ENCODE measurements around the gene C11orf91. TPM values are rescaled to one million over a fixed set of nuclear protein-coding genes. Genes with fewer than 3 reads are reported as not detected.

C11orf91 gene
- total and polyA plus RNA-seq, 2 of the 4 experiments (the other 2 are of a cell fraction) = 0.10 TPM; not detected in 1

DNA sequence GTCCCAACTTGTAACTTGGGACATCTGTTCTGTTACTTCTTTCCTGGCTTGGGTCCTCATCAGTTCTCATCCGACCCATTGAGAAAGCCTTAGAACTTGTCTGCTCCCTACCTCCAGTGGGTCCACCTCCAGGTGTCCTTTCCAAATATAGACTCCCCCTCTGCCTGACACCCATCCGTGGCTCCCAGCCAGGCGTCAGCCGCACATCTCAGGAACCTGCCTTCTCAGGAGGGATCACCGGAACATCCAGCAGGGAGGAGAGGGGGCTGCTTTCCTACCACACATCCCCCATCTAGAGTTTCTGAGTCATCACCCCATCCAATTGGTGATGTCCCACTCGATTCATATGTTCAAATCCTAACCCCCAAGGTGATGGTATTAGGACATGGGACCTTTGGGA, 36.5 kb downstream of the C11orf91 start:
- H4K91ac ChIP-seq (ENCODE audit: insufficient read depth, low read depth, low read length) = no peak overlapping the region
- H3K9me3 ChIP-seq (ENCODE audit: control insufficient read depth, insufficient read depth, low read length) = no peaks in the 10 kb centered on the region
- H3K9me1 ChIP-seq (ENCODE audit: insufficient read depth, low read length) = no peaks in the 10 kb centered on the region; the same call in 1 of the 2 replicates
- BruUV-seq (replicated peaks) = no TSS peak
- intact Hi-C loops (cut with micrococcal nuclease) (no loop called here), in situ Hi-C loops (cut with MboI; ENCODE audit: low sequenced_read_pairs) (no loop called here), dilution Hi-C loops (cut with HindIII; ENCODE audit: low sequenced_read_pairs, unreplicated experiment) (no loop called here)
- no peak for TF ChIP-seq FOS (IDR thresholded peaks at IDR 0.05; ENCODE audit: low read depth, low read length)
- no peak for TF ChIP-seq RCOR1 (IDR thresholded peaks at IDR 0.05; ENCODE audit: insufficient replicate concordance, low read length)
- TF ChIP-seq POLR2A (IDR thresholded peaks at IDR 0.05; ENCODE audit: low read depth, low read length) = no peak
- TF ChIP-seq MXI1 (IDR thresholded peaks at IDR 0.05; ENCODE audit: borderline replicate concordance, low read depth, low read length) = no peak
- no peak for TF ChIP-seq RAD21 (IDR thresholded peaks at IDR 0.05; ENCODE audit: low read length)
- TF ChIP-seq, protein P1, sequence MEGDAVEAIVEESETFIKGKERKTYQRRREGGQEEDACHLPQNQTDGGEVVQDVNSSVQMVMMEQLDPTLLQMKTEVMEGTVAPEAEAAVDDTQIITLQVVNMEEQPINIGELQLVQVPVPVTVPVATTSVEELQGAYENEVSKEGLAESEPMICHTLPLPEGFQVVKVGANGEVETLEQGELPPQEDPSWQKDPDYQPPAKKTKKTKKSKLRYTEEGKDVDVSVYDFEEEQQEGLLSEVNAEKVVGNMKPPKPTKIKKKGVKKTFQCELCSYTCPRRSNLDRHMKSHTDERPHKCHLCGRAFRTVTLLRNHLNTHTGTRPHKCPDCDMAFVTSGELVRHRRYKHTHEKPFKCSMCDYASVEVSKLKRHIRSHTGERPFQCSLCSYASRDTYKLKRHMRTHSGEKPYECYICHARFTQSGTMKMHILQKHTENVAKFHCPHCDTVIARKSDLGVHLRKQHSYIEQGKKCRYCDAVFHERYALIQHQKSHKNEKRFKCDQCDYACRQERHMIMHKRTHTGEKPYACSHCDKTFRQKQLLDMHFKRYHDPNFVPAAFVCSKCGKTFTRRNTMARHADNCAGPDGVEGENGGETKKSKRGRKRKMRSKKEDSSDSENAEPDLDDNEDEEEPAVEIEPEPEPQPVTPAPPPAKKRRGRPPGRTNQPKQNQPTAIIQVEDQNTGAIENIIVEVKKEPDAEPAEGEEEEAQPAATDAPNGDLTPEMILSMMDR (conservative IDR thresholded peaks at IDR 0.05; ENCODE audit: low read depth, low read length) = no peak
- no peak overlapping the region for H3K9ac ChIP-seq (ENCODE audit: low read depth, low read length)
- H4K20me1 ChIP-seq (ENCODE audit: insufficient read depth, low read length) = no peaks in the 10 kb centered on the region
- ATAC-seq (ENCODE audit: low read depth) (no peak), DNase-seq (no peak)
- H3K56ac ChIP-seq (ENCODE audit: extremely low read depth, insufficient read depth, low read length) = no peak overlapping the region
- H4K8ac ChIP-seq (ENCODE audit: low read depth in 2 of 2, low read length in 2 of 2) = no peak overlapping the region
- ChIA-PET CTCF (no interaction called here), POLR2A (ENCODE audit: unreplicated experiment) (no interaction called here)
- H2AFZ ChIP-seq (replicated peaks; ENCODE audit: low read length, poor library complexity) = no peak overlapping the region
- H4K5ac ChIP-seq (ENCODE audit: low read depth, low read length) = no peak overlapping the region
- no peak overlapping the region for H3K14ac ChIP-seq (replicated peaks; ENCODE audit: low read depth, low read length)
- H3K4ac ChIP-seq (ENCODE audit: low read depth, low read length) = no peak overlapping the region
- no peak overlapping the region for H2AK9ac ChIP-seq (replicated peaks; ENCODE audit: low read depth, low read length, poor library complexity)
- no peak overlapping the region for H3K4me3 ChIP-seq (ENCODE audit: insufficient read depth, low read depth, low read length)
- no peak overlapping the region for H2BK120ac ChIP-seq (ENCODE audit: low read depth, low read length)
- no CpG with 5 or more reads among the region's 6 CpGs for WGBS, 2 experiments (ENCODE audit: extremely low coverage in 2 of 2, insufficient read length in 1 of 2)
- H3K27ac ChIP-seq (ENCODE audit: insufficient read depth, low read length) = no peak overlapping the region
- H3K4me2 ChIP-seq (ENCODE audit: low read depth, low read length) = no peak overlapping the region
- no peaks in the 10 kb centered on the region for H3K27me3 ChIP-seq (ENCODE audit: control insufficient read depth, insufficient read depth, low read length)
- no peak overlapping the region for H3K23ac ChIP-seq (ENCODE audit: low read depth, low read length)
- no peak overlapping the region for H2BK5ac ChIP-seq (ENCODE audit: low read depth, low read length, poor library complexity, severe bottlenecking)
- no peak overlapping the region for H2BK20ac ChIP-seq (ENCODE audit: low read depth, low read length)
- no peak overlapping the region for H2AK5ac ChIP-seq (ENCODE audit: low read depth, low read length)
- H3K36me3 ChIP-seq (ENCODE audit: control insufficient read depth, insufficient read depth, low read length) = no peaks in the 10 kb centered on the region
- H3K79me1 ChIP-seq (ENCODE audit: low read depth in 1 of 2, low read length in 2 of 2) = peaks cover 0 to under 1% of the 10 kb centered on the region in 2 experiments; a peak in 1 of 4 replicates
- H3K4me1 ChIP-seq (ENCODE audit: control insufficient read depth, insufficient read depth, low read length) = 0 out of 2 replicates have a peak, but pooled peaks cover 2% of the 10 kb centered on the region
- no peak overlapping the region for H2BK15ac ChIP-seq (ENCODE audit: low read depth, low read length)
- H3K18ac ChIP-seq (ENCODE audit: low read depth, low read length) = no peak overlapping the region

Data from IMR-90 (cell line).